Right ventricle myocardium superior (tissue), 1 donor: ENCODE results near the gene SMOC1. TPM values are rescaled to one million over a fixed set of nuclear protein-coding genes. Genes with fewer than 3 reads are reported as not detected.

ENCODE experiments used
- ATAC-seq: fragments of 200-7000 bp; cut with Tn5 transposase; one replicate; pipeline ENCODE4 v1.9.1; 2020; ENCODE audit warnings: mild to moderate bottlenecking; ENCODE audit not compliant: poor library complexity
- DNase-seq: peaks from one replicate; pipeline ENCODE4 v3.0.0-alpha.2; 2020
- intact Hi-C: fragments of 100-400 bp; cut with DNase I; formaldehyde crosslinking; loops from one replicate; pipeline ENCODE4 v1.11.2; 2022
- total RNA-seq: library from RNA; stranded (reverse); fragmentation: NEBNext Ultra II Directional; extraction: Animal tissue kit (Norgen Biotek cat#: 25700); gene quantifications from one replicate; pipeline ENCODE4 v1.2.1, GENCODE V29; 2021
- donor health status: DM: no; HTN: yes; CAD: no; lungs with severe emphysema.

The SMOC1 gene
- total RNA-seq, 1 donor from 2014 or later = 1.8 TPM

- ATAC-seq = no peak
- intact Hi-C loops = no loop called here
- DNase-seq = no peak
Observed at GRCh38 chr14:70047598-70048312, 168.5 kb downstream of the SMOC1 start.

- no peak for DNase-seq
- ATAC-seq = no peak
- intact Hi-C loops = no loop called here
Observed at GRCh38 chr14:70048313-70048654, 169.1 kb downstream of the SMOC1 start.

GRCh38 chr14:70049605-70050004, 170.4 kb downstream of the SMOC1 start:
- DNase-seq = no peak
- ATAC-seq = no peak
- intact Hi-C loops = no loop called here

GRCh38 chr14:70050136-70050535, 170.9 kb downstream of the SMOC1 start:
- no peak for DNase-seq
- no peak for ATAC-seq
- intact Hi-C loops = no loop called here

GRCh38 chr14:70052990-70053389, 173.8 kb downstream of the SMOC1 start:
- intact Hi-C loops = no loop called here
- DNase-seq = no peak
- no peak for ATAC-seq

- ATAC-seq = no peak
- intact Hi-C loops = no loop called here
- DNase-seq = no peak
Observed at GRCh38 chr14:70057519-70058136, 178.4 kb downstream of the SMOC1 start.

- ATAC-seq = no peak
- intact Hi-C loops = no loop called here
- DNase-seq = no peak
Observed at GRCh38 chr14:70059545-70059944, 180.3 kb downstream of the SMOC1 start.

- intact Hi-C loops = no loop called here
- ATAC-seq (no peak), DNase-seq (no peak)
Observed at GRCh38 chr14:70061108-70061507, 181.9 kb downstream of the SMOC1 start.

- intact Hi-C loops = no loop called here
- ATAC-seq (no peak), DNase-seq (no peak)
Observed at GRCh38 chr14:70064136-70064865, 185.1 kb downstream of the SMOC1 start.

- DNase-seq = no peak
- no peak for ATAC-seq
- intact Hi-C loops = no loop called here
Observed at GRCh38 chr14:70067810-70068209, 188.6 kb downstream of the SMOC1 start.

- intact Hi-C loops = no loop called here
- ATAC-seq = no peak
Observed at GRCh38 chr14:70069186-70069585, 190.0 kb downstream of the SMOC1 start.

GRCh38 chr14:70073924-70074566, 194.8 kb downstream of the SMOC1 start:
- ATAC-seq (peak; percentile 59), DNase-seq (peak; percentile 56)
- intact Hi-C loops = no loop called here

More at GRCh38 chr14:70069186-70069585, 190.0 kb downstream of the SMOC1 start:
- no peak for DNase-seq

GRCh38 chr14:70077005-70077404, 197.8 kb downstream of the SMOC1 start:
- ATAC-seq = no peak
- no peak for DNase-seq
- intact Hi-C loops = no loop called here

GRCh38 chr14:70077720-70078119, 198.5 kb downstream of the SMOC1 start:
- DNase-seq (no peak), ATAC-seq (no peak)
- intact Hi-C loops = no loop called here

GRCh38 chr14:70078329-70078728, 199.1 kb downstream of the SMOC1 start:
- intact Hi-C loops = no loop called here
- ATAC-seq (no peak), DNase-seq (no peak)

GRCh38 chr14:70080076-70080475, 200.9 kb downstream of the SMOC1 start:
- intact Hi-C loops = no loop called here
- DNase-seq = no peak
- ATAC-seq = no peak
